Measurements from ENCODE around the gene SSC5D.

DNA sequence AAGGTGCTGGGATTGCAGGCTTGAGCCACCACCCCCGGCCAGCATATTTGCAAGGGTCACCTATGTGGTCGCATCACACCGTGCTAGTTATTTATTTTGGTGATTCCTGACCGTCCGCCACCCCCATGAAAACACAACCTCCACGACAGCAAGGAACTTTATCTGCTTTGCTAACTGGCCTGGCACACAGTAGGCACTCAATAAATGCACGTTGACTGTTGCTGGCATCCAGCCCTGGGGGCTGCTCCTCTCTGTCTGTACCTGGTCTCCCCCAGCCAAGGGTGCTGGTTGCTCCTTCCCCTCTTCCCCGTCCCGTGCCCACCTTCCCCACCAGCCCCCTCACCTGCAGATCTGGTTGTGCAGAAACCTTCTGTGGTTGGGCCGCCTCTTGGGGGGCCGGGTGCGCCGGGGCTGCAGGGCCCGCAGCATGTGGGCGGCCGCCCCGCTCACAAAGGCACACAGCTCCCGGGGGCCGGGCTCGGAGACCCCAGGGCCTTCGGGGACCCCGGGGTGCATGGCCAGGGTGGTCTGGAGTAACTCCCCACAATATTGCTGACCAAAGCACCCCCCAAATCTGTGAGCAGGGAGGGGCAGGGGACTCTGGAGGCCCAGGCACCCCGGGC is 24.1 kb upstream of the SSC5D start:
- TF ChIP-seq CTCF (optimal IDR thresholded peaks at IDR 0.05 in 1 of 3, IDR thresholded peaks at IDR 0.05 in 1 of 3, conservative IDR thresholded peaks at IDR 0.05 in 1 of 3; ENCODE audit: extremely low read depth in 1 of 3, insufficient read depth in 2 of 3, low read length in 3 of 3) = no peak
- TF ChIP-seq EZH2 (IDR thresholded peaks at IDR 0.05; ENCODE audit: low read length) = no peak

Data from keratinocyte (primary cell).